Activated naive CD8-positive, alpha-beta T cell treated with anti-CD3 and anti-CD28 coated beads, Interleukin-2, amount 50 U/mL, for 24 hours (primary cell): ENCODE measurements around the gene CTSA.
"Not testable (repeated sequence)": the region's sequence is repeated elsewhere in the genome, so short reads cannot be mapped to it uniquely, and the experiment has no call there.

Source experiments
- ATAC-seq: fragments of 150-1000 bp; cut with Tn5 transposase; one replicate; pipeline ENCODE4 v1.10.0; 2021
- DNase-seq: peaks from one replicate; pipeline ENCODE4 v3.0.0; 2021
- H3K27ac Mint-ChIP-seq: one replicate; pipeline ENCODE4 v1.8.0; 2021; ENCODE audit warnings: mild to moderate bottlenecking, mixed read lengths
- H3K27me3 Mint-ChIP-seq: one replicate; pipeline ENCODE4 v1.8.0; 2021; ENCODE audit warnings: mixed read lengths
- H3K36me3 Mint-ChIP-seq: one replicate; pipeline ENCODE4 v1.8.0; 2021; ENCODE audit warnings: low read depth, mixed read lengths
- H3K4me1 Mint-ChIP-seq: one replicate; pipeline ENCODE4 v1.8.0; 2021; ENCODE audit warnings: mixed read lengths
- H3K4me3 Mint-ChIP-seq: one replicate; pipeline ENCODE4 v1.8.0; 2021; ENCODE audit warnings: mild to moderate bottlenecking, moderate library complexity, mixed read lengths
- H3K9me3 Mint-ChIP-seq: one replicate; pipeline ENCODE4 v1.8.0; 2021; ENCODE audit warnings: mixed read lengths

The CTSA gene

GRCh38 chr20:45857882-45858216 is 33.3 kb upstream of the CTSA start:
- peak; percentile 59 for ATAC-seq
- Mint-ChIP-seq H3K36me3 (no peaks in the 10 kb centered on the region), H3K9me3 (no peaks in the 10 kb centered on the region), H3K4me3 (peak overlapping the region; percentile 95), H3K27me3 (no peaks in the 10 kb centered on the region), H3K27ac (peak overlapping the region; percentile 96), H3K4me1 (peaks cover 38% of the 10 kb centered on the region)
- DNase-seq = peak; percentile 51

GRCh38 chr20:45859916-45860315 is 31.2 kb upstream of the CTSA start:
- Mint-ChIP-seq H3K27me3 (no peaks in the 10 kb centered on the region), H3K9me3 (no peaks in the 10 kb centered on the region), H3K4me3 (no peak overlapping the region), H3K27ac (no peak overlapping the region), H3K36me3 (no peaks in the 10 kb centered on the region), H3K4me1 (peaks cover 33% of the 10 kb centered on the region)
- DNase-seq (no peak), ATAC-seq (no peak)

- Mint-ChIP-seq H3K27me3 (no peaks in the 10 kb centered on the region), H3K4me1 (peaks cover 26% of the 10 kb centered on the region), H3K36me3 (no peaks in the 10 kb centered on the region), H3K4me3 (no peak overlapping the region), H3K9me3 (no peaks in the 10 kb centered on the region), H3K27ac (no peak overlapping the region)
- no peak for DNase-seq
- ATAC-seq = no peak
These were observed 30.4 kb upstream of the CTSA start for GRCh38 chr20:45860560-45861220.

- Mint-ChIP-seq H3K36me3 (no peaks in the 10 kb centered on the region), H3K27me3 (no peaks in the 10 kb centered on the region), H3K27ac (no peak overlapping the region), H3K9me3 (no peaks in the 10 kb centered on the region), H3K4me3 (no peak overlapping the region), H3K4me1 (peaks cover 18% of the 10 kb centered on the region)
- no peak for DNase-seq
- ATAC-seq = no peak
These were observed 29.7 kb upstream of the CTSA start for GRCh38 chr20:45861221-45862075.

GRCh38 chr20:45863543-45864470 is 27.3 kb upstream of the CTSA start:
- no peak for DNase-seq
- Mint-ChIP-seq H3K27ac (no peak overlapping the region), H3K4me3 (no peak overlapping the region), H3K27me3 (no peaks in the 10 kb centered on the region), H3K4me1 (peaks cover 2% of the 10 kb centered on the region), H3K36me3 (no peaks in the 10 kb centered on the region), H3K9me3 (no peaks in the 10 kb centered on the region)
- ATAC-seq = no peak

GRCh38 chr20:45866454-45866853 is 24.7 kb upstream of the CTSA start:
- H3K27me3 Mint-ChIP-seq = no peaks in the 10 kb centered on the region

GRCh38 chr20:45867136-45867818 is 23.9 kb upstream of the CTSA start:
- no peaks in the 10 kb centered on the region for H3K36me3 Mint-ChIP-seq
- H3K27ac Mint-ChIP-seq = no peak overlapping the region
- no peaks in the 10 kb centered on the region for H3K9me3 Mint-ChIP-seq
- no peaks in the 10 kb centered on the region for H3K4me1 Mint-ChIP-seq
- H3K27me3 Mint-ChIP-seq = no peaks in the 10 kb centered on the region
- ATAC-seq = no peak
- no peak overlapping the region for H3K4me3 Mint-ChIP-seq
- DNase-seq = no peak

More at GRCh38 chr20:45866454-45866853, 24.7 kb upstream of the CTSA start:
- H3K4me1 Mint-ChIP-seq = no peaks in the 10 kb centered on the region
- H3K4me3 Mint-ChIP-seq = no peak overlapping the region
- DNase-seq (no peak), ATAC-seq (no peak)
- no peaks in the 10 kb centered on the region for H3K36me3 Mint-ChIP-seq
- no peak overlapping the region for H3K27ac Mint-ChIP-seq
- H3K9me3 Mint-ChIP-seq = no peaks in the 10 kb centered on the region

GRCh38 chr20:45867819-45868176 is 23.3 kb upstream of the CTSA start:
- Mint-ChIP-seq H3K4me3 (no peak overlapping the region), H3K4me1 (no peaks in the 10 kb centered on the region), H3K27me3 (no peaks in the 10 kb centered on the region), H3K36me3 (no peaks in the 10 kb centered on the region), H3K9me3 (no peaks in the 10 kb centered on the region), H3K27ac (no peak overlapping the region)
- ATAC-seq (no peak), DNase-seq (no peak)

- no peak overlapping the region for H3K4me3 Mint-ChIP-seq
- H3K27me3 Mint-ChIP-seq = no peaks in the 10 kb centered on the region
These were observed 18.5 kb upstream of the CTSA start for GRCh38 chr20:45872626-45873025.

GRCh38 chr20:45873409-45874103 is 17.6 kb upstream of the CTSA start:
- no peak for ATAC-seq
- no peaks in the 10 kb centered on the region for H3K9me3 Mint-ChIP-seq

More at GRCh38 chr20:45872626-45873025, 18.5 kb upstream of the CTSA start:
- ATAC-seq (no peak), DNase-seq (no peak)
- H3K36me3 Mint-ChIP-seq = no peaks in the 10 kb centered on the region
- H3K4me1 Mint-ChIP-seq = no peaks in the 10 kb centered on the region
- H3K9me3 Mint-ChIP-seq = no peaks in the 10 kb centered on the region
- no peak overlapping the region for H3K27ac Mint-ChIP-seq

GRCh38 chr20:45874104-45874481 is 17.0 kb upstream of the CTSA start:
- H3K27me3 Mint-ChIP-seq, H3K36me3 Mint-ChIP-seq, H3K4me1 Mint-ChIP-seq, DNase-seq, H3K4me3 Mint-ChIP-seq, ATAC-seq, H3K27ac Mint-ChIP-seq, H3K9me3 Mint-ChIP-seq: not testable (repeated sequence)

More at GRCh38 chr20:45873409-45874103, 17.6 kb upstream of the CTSA start:
- Mint-ChIP-seq H3K4me1 (no peaks in the 10 kb centered on the region), H3K4me3 (no peak overlapping the region), H3K27ac (no peak overlapping the region), H3K36me3 (no peaks in the 10 kb centered on the region), H3K27me3 (no peaks in the 10 kb centered on the region)
- no peak for DNase-seq

- Mint-ChIP-seq H3K4me1 (no peaks in the 10 kb centered on the region), H3K36me3 (no peaks in the 10 kb centered on the region), H3K27me3 (no peaks in the 10 kb centered on the region), H3K27ac (no peak overlapping the region), H3K9me3 (no peaks in the 10 kb centered on the region), H3K4me3 (no peak overlapping the region)
- DNase-seq (no peak), ATAC-seq (no peak)
These were observed 16.6 kb upstream of the CTSA start for GRCh38 chr20:45874576-45874975.

- H3K9me3 Mint-ChIP-seq = no peaks in the 10 kb centered on the region
- ATAC-seq (no peak), DNase-seq (no peak)
- no peaks in the 10 kb centered on the region for H3K27me3 Mint-ChIP-seq
- no peak overlapping the region for H3K27ac Mint-ChIP-seq
- peaks cover 22% of the 10 kb centered on the region for H3K4me1 Mint-ChIP-seq
- H3K36me3 Mint-ChIP-seq = peaks cover 9% of the 10 kb centered on the region
- H3K4me3 Mint-ChIP-seq = no peak overlapping the region
These were observed 12.9 kb upstream of the CTSA start for GRCh38 chr20:45878076-45878761.
